Fibroblast of lung (primary cell): Measurements from ENCODE around the gene PCGF2. TPM values are rescaled to one million over a fixed set of nuclear protein-coding genes. Genes with fewer than 3 reads are reported as not detected.
A peak's percentile ranks its signal among the peaks of the same experiment; 100 is the strongest.

Source experiments
- DNase-seq, 2 donors: peaks; one replicate each; pipeline versions ENCODE4 v3.0.0 to v3.0.0-alpha.2; 2010; ENCODE audit warnings: low read depth in 2 of 2
- H2AFZ ChIP-seq: 2 replicates; pipeline ENCODE4 v1.5.1; 2012; ENCODE audit warnings: low read length, control low read depth, inconsistent platforms
- H3K27ac ChIP-seq: 2 replicates; pipeline ENCODE4 v1.5.1; 2011; ENCODE audit warnings: low read length, control low read depth; ENCODE audit not compliant: insufficient read depth
- H3K27me3 ChIP-seq: 2 replicates; pipeline ENCODE4 v1.5.1; 2011; ENCODE audit warnings: mild to moderate bottlenecking, low read length; ENCODE audit not compliant: control insufficient read depth, insufficient read depth
- H3K36me3 ChIP-seq: 2 replicates; pipeline ENCODE4 v1.5.1; 2011; ENCODE audit warnings: low read length; ENCODE audit not compliant: control insufficient read depth, insufficient read depth
- H3K4me1 ChIP-seq: 2 replicates; pipeline ENCODE4 v1.5.1; 2011; ENCODE audit warnings: low read length; ENCODE audit not compliant: control insufficient read depth, insufficient read depth; ENCODE audit errors: extremely low read depth
- H3K4me2 ChIP-seq: 2 replicates; pipeline ENCODE4 v1.5.1; 2011; ENCODE audit warnings: low read length, control low read depth; ENCODE audit not compliant: insufficient read depth; ENCODE audit errors: extremely low read depth
- H3K4me3 ChIP-seq, 4 experiments: fragments of 200-600 bp in 1 of 4; sonication (generic) in 1 of 4; replicated peaks in 1 of 4; 2 replicates each; pipeline ENCODE4 v1.5.1; 2011 to 2016; ENCODE audit warnings: low read length in 4 of 4, low read depth in 3 of 4, mild to moderate bottlenecking in 3 of 4, control low read depth in 2 of 4, inconsistent platforms in 1 of 4, mixed read lengths in 1 of 4; ENCODE audit not compliant: insufficient read depth in 1 of 4; ENCODE audit errors: control extremely low read depth in 1 of 4
- H3K79me2 ChIP-seq: 2 replicates; pipeline ENCODE4 v1.5.1; 2012; ENCODE audit warnings: mild to moderate bottlenecking, low read length, inconsistent platforms; ENCODE audit not compliant: control insufficient read depth, insufficient read depth
- H3K9ac ChIP-seq: 2 replicates; pipeline ENCODE4 v1.5.1; 2011; ENCODE audit warnings: mild to moderate bottlenecking, low read length, control low read depth; ENCODE audit not compliant: insufficient read depth
- H3K9me3 ChIP-seq: 2 replicates; pipeline ENCODE4 v1.5.1; 2012; ENCODE audit warnings: low read depth, low read length; ENCODE audit not compliant: control insufficient read depth, insufficient read depth
- H4K20me1 ChIP-seq: 2 replicates; pipeline ENCODE4 v1.5.1; 2011; ENCODE audit warnings: low read length; ENCODE audit not compliant: control insufficient read depth, insufficient read depth; ENCODE audit errors: extremely low read depth
- EZH2 ChIP-seq: IDR thresholded peaks from 2 replicates; pipeline ENCODE4 v1.5.1; 2012; ENCODE audit warnings: low read length, control low read depth, mild to moderate bottlenecking; ENCODE audit errors: missing control alignments
- polyA plus RNA-seq, 2 donors: library from polyadenylated mRNA; depleted of rRNA in 1 of 2; stranded (reverse) in 1 of 2; unstranded in 1 of 2; fragments of >200 nt; gene quantifications; 2 replicates each; pipeline ENCODE4 v1.2.1, GENCODE V29; 2011 to 2012; ENCODE audit warnings: missing spikeins in 1 of 2
- total RNA-seq: library from RNA; depleted of rRNA; stranded (reverse); fragments of >200 nt; gene quantifications from 2 replicates; pipeline ENCODE4 v1.2.1, GENCODE V29; 2014
- TF ChIP-seq, protein P1 (sequence below), 2 donors: IDR thresholded peaks in 1 of 2; conservative IDR thresholded peaks in 1 of 2; 1 replicate in 1 of 2; 2 replicates in 1 of 2; pipeline ENCODE4 v1.5.1; 2011 to 2012; ENCODE audit warnings: low read length in 2 of 2, control low read depth in 1 of 2, inconsistent platforms in 1 of 2, low read depth in 1 of 2, mild to moderate bottlenecking in 1 of 2

PCGF2 gene
- total and polyA plus RNA-seq, 2 donors (not counting 1 experiment from before 2014, with no cell fraction given) = 4.0 to 8.0 TPM

DNA sequence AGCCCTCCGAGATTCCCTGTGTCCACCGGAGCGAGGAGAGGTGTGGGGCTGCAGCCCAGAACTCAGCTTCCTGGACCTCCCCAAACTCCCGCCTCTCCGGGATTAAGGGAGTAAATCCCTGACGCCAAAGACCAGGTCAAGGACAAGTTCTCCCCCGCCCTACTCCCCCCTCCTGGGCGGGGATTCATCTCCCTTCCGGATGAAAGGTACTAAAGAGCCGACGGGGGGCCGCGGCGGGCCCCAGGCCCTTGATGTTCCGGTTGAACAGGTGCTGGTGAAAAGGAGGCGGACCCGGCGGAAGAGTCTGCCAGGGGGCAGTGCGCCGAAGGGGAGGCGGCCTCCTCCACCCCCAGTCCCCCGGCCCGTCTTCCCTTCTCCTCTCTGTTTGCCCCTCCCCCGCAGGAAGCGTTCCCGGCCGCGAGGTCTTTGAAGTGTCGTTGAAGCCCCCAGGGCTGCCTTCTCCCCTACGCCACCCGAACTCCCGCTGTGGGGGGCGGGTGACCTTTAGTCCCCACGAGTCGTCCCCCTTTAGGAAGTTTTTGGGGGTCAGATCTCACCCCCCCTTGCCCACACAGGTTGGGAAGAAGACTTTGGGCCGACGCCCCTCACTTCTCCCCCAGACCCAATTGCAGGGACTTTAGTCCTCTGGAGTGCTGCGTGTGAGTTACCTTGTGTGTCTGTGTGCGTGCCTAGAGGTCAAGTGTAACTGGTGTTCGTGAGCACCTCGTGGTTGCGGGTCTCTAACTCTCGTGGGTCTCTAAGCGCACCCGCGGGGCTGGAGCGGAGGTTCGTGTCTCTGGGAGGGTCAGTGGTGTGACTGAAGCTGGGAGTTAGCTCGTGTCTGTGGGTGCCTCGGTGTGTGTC, 44.2 kb downstream of the PCGF2 start:
- H4K20me1 ChIP-seq = no peaks in the 10 kb centered on the region
- peak overlapping the region; percentile 70 for H3K27ac ChIP-seq
- H3K27me3 ChIP-seq = no peaks in the 10 kb centered on the region
- H3K4me2 ChIP-seq = peak overlapping the region; percentile 88
- H3K4me3 ChIP-seq = peak overlapping the region; percentile 68 to 81 (median 70)
- H3K9ac ChIP-seq = peak overlapping the region; percentile 66
- TF ChIP-seq, protein P1, sequence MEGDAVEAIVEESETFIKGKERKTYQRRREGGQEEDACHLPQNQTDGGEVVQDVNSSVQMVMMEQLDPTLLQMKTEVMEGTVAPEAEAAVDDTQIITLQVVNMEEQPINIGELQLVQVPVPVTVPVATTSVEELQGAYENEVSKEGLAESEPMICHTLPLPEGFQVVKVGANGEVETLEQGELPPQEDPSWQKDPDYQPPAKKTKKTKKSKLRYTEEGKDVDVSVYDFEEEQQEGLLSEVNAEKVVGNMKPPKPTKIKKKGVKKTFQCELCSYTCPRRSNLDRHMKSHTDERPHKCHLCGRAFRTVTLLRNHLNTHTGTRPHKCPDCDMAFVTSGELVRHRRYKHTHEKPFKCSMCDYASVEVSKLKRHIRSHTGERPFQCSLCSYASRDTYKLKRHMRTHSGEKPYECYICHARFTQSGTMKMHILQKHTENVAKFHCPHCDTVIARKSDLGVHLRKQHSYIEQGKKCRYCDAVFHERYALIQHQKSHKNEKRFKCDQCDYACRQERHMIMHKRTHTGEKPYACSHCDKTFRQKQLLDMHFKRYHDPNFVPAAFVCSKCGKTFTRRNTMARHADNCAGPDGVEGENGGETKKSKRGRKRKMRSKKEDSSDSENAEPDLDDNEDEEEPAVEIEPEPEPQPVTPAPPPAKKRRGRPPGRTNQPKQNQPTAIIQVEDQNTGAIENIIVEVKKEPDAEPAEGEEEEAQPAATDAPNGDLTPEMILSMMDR (conservative IDR thresholded peaks at IDR 0.05 in 1 of 2, IDR thresholded peaks at IDR 0.05 in 1 of 2; ENCODE audit: low read depth in 1 of 2, low read length in 2 of 2) = no peak
- no peak for TF ChIP-seq EZH2
- peaks cover 2% of the 10 kb centered on the region for H3K79me2 ChIP-seq
- peaks cover 9% of the 10 kb centered on the region for H3K4me1 ChIP-seq
- peak overlapping the region; percentile 77 for H2AFZ ChIP-seq
- peaks cover 2% of the 10 kb centered on the region for H3K36me3 ChIP-seq
- no peaks in the 10 kb centered on the region for H3K9me3 ChIP-seq
- no peak for DNase-seq

DNA sequence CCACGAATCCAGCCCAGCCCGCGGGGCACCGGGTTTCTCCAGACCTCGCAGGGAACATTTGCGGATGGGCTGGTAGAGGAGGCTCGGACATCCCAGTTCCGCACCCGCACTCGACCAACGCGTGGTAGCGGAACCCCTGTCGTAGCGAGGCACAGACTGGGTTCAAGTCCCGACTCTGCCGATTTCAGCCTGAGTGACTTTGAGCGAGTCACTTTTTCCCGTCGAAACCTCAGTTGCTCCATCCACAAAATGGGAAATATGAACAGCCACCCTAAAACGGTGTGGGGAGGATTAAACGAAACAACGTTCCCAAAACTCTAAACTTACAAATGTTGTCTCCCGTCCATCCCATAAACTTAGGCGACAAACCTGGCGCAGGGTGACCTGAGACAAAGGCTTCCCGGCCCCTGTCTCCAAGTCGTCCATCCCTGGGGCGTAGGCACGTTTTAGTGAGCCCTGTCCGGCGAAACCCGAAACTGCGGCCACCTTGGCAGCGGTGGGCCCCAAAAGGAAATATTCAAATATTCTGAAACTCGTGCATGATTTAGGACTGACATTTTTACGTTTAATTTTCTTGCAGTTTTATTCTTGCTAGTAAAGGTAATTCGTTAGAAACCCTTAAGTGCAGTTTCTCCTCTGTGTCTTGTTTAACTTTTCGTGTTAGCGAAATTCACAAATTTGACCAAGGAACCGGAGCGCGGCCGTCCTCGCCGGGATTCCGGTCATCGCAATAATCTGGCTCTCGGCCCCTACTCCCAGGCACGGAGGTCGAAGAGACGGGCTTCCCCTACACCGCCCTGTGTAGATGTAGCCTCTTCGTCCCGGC, 45.0 kb downstream of the PCGF2 start:
- Histone ChIP-seq H3K36me3 (peaks cover 2% of the 10 kb centered on the region), H3K27ac (peak overlapping the region; percentile 70), H2AFZ (peak overlapping the region; percentile 9), H3K27me3 (no peaks in the 10 kb centered on the region), H3K9ac (peak overlapping the region; percentile 34), H3K9me3 (no peaks in the 10 kb centered on the region), H4K20me1 (no peaks in the 10 kb centered on the region), H3K4me3 (peak overlapping the region; percentile 68 to 81 (median 70)), H3K4me1 (peaks cover 9% of the 10 kb centered on the region), H3K79me2 (peaks cover 2% of the 10 kb centered on the region), H3K4me2 (peak overlapping the region; percentile 91)
- TF ChIP-seq EZH2 = no peak
- TF ChIP-seq, protein P1 (conservative IDR thresholded peaks at IDR 0.05 in 1 of 2, IDR thresholded peaks at IDR 0.05 in 1 of 2; ENCODE audit: low read depth in 1 of 2, low read length in 2 of 2) = no peak
- peak in 1 of 2 donors; percentile 6 for DNase-seq
